BLaER1 (cell line): ENCODE data around the gene ALG12.

ENCODE experiments used
- H3K27ac ChIP-seq: shearing (Covaris generic); formaldehyde crosslinking; 2 replicates; pipeline ENCODE4 v1.8.1; 2022
- H3K27me3 ChIP-seq: shearing (Covaris generic); formaldehyde crosslinking; 2 replicates; pipeline ENCODE4 v1.8.1; 2022
- H3K36me3 ChIP-seq: shearing (Covaris generic); formaldehyde crosslinking; 2 replicates; pipeline ENCODE4 v1.8.1; 2022
- H3K4me1 ChIP-seq: shearing (Covaris generic); formaldehyde crosslinking; 2 replicates; pipeline ENCODE4 v1.8.1; 2022
- H3K4me2 ChIP-seq: shearing (Covaris generic); formaldehyde crosslinking; 2 replicates; pipeline ENCODE4 v1.8.1; 2022
- H3K4me3 ChIP-seq: shearing (Covaris generic); formaldehyde crosslinking; 2 replicates; pipeline ENCODE4 v1.8.1; 2022
- H3K9ac ChIP-seq: shearing (Covaris generic); formaldehyde crosslinking; 2 replicates; pipeline ENCODE4 v1.8.1; 2022
- H3K9me3 ChIP-seq: shearing (Covaris generic); formaldehyde crosslinking; 2 replicates; pipeline ENCODE4 v1.8.1; 2022
- H4K20me1 ChIP-seq: shearing (Covaris generic); formaldehyde crosslinking; 2 replicates; pipeline ENCODE4 v1.8.1; 2022
- Cebpa-rat ChIP-seq: shearing (Covaris generic); IDR thresholded peaks from 2 replicates; pipeline ENCODE4 v1.8.1; 2022

ALG12 gene

GRCh38 chr22:49951986-49952896 lies 34.0 kb upstream of the ALG12 start:
- TF ChIP-seq Cebpa-rat: no peak
- H3K4me3 ChIP-seq: no peak overlapping the region
- H3K27ac ChIP-seq: peak overlapping the region; percentile 22; the same call in 1 of the 2 replicates
- H3K4me2 ChIP-seq: peak overlapping the region; percentile 80
- peak overlapping the region; percentile 24; the same call in 1 of the 2 replicates for H3K9ac ChIP-seq
- no peaks in the 10 kb centered on the region for H4K20me1 ChIP-seq
- H3K9me3 ChIP-seq: no peaks in the 10 kb centered on the region
- H3K36me3 ChIP-seq: no peaks in the 10 kb centered on the region
- H3K27me3 ChIP-seq: no peaks in the 10 kb centered on the region
- peaks cover 84% of the 10 kb centered on the region for H3K4me1 ChIP-seq

- peaks cover 88% of the 10 kb centered on the region for H3K4me1 ChIP-seq
- no peaks in the 10 kb centered on the region for H3K9me3 ChIP-seq
- H3K9ac ChIP-seq: 0 out of 2 replicates have a peak overlapping the region, but pooled peaks have one; percentile 24
- TF ChIP-seq Cebpa-rat: no peak
- no peaks in the 10 kb centered on the region for H3K27me3 ChIP-seq
- H3K27ac ChIP-seq: peak overlapping the region; percentile 49; the same call in 1 of the 2 replicates
- H3K4me2 ChIP-seq: peak overlapping the region; percentile 80
- no peak overlapping the region for H3K4me3 ChIP-seq
- no peaks in the 10 kb centered on the region for H3K36me3 ChIP-seq
- no peaks in the 10 kb centered on the region for H4K20me1 ChIP-seq
These were observed 33.4 kb upstream of the ALG12 start for GRCh38 chr22:49951678-49951985.

- peak overlapping the region; percentile 49; the same call in 1 of the 2 replicates for H3K27ac ChIP-seq
- no peak overlapping the region for H3K9ac ChIP-seq
- H3K4me2 ChIP-seq: peak overlapping the region; percentile 80
- no peaks in the 10 kb centered on the region for H3K9me3 ChIP-seq
- H3K27me3 ChIP-seq: no peaks in the 10 kb centered on the region
- H4K20me1 ChIP-seq: no peaks in the 10 kb centered on the region
- no peak for TF ChIP-seq Cebpa-rat
- H3K4me3 ChIP-seq: no peak overlapping the region
- no peaks in the 10 kb centered on the region for H3K36me3 ChIP-seq
- H3K4me1 ChIP-seq: peaks cover 88% of the 10 kb centered on the region
These were observed 32.9 kb upstream of the ALG12 start for GRCh38 chr22:49951000-49951677.

- no peak for TF ChIP-seq Cebpa-rat
- Histone ChIP-seq H3K4me1 (peaks cover 88% of the 10 kb centered on the region), H3K4me3 (no peak overlapping the region)
These were observed 32.3 kb upstream of the ALG12 start for GRCh38 chr22:49950396-49950994.

GRCh38 chr22:49949914-49950292 lies 31.7 kb upstream of the ALG12 start:
- H3K4me2 ChIP-seq: no peak overlapping the region
- H3K4me3 ChIP-seq: no peak overlapping the region
- no peaks in the 10 kb centered on the region for H3K36me3 ChIP-seq
- H3K9ac ChIP-seq: no peak overlapping the region
- H3K4me1 ChIP-seq: peaks cover 87% of the 10 kb centered on the region
- no peaks in the 10 kb centered on the region for H4K20me1 ChIP-seq
- no peaks in the 10 kb centered on the region for H3K27me3 ChIP-seq
- no peak overlapping the region for H3K27ac ChIP-seq
- TF ChIP-seq Cebpa-rat: no peak
- H3K9me3 ChIP-seq: no peaks in the 10 kb centered on the region

More at GRCh38 chr22:49950396-49950994, 32.3 kb upstream of the ALG12 start:
- Histone ChIP-seq H3K36me3 (no peaks in the 10 kb centered on the region), H3K9me3 (no peaks in the 10 kb centered on the region), H4K20me1 (no peaks in the 10 kb centered on the region), H3K4me2 (peak overlapping the region; percentile 80), H3K9ac (no peak overlapping the region), H3K27ac (no peak overlapping the region), H3K27me3 (no peaks in the 10 kb centered on the region)

DNA sequence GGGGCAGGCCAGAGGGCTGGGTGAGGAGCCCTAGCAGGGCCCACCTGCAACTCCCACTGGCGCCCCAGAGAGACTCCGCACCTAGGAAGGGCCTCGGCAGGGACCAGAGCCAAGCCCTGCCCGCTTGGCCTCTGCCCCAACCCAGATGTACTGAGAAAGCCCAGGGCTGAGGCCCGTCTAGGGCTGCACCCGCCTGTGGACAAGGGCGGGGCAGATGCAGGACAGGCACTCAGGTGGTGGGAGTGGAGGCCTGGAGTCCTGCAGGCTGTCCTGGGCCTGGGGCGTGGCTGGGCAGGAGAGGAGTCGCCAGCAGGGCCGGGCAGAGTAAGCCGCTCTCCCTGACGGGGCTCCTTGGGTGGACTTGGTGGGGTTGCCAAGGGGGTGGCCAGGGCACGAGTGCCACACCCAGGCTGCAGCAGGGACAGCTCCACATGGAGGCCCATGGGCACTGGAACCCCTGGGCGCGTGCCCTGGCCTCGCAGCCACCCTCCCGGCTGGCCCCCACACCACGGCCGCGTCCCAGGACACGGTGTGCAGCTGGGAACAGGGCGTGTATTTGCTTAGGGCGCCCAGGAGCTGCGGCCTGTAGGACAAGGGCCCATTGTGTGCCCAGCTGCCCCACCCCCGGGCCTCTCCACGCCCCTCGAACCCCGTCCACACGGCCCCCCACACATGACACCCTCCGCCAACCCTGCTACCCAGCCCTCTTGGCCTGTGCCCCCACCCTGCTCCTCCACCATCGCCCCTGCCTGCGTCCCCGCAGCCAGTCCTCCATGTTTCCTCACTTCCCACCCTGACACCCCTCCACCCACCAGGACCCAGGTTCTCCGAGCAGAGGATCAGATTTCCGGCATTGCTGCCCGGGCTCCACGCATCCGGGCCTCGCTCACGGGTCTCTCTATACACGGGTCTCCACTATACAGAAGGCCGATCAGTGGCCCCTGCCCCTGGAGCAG lies 31.0 kb upstream of the ALG12 start:
- Histone ChIP-seq H4K20me1 (no peaks in the 10 kb centered on the region), H3K9ac (no peak overlapping the region), H3K4me1 (peaks cover 87% of the 10 kb centered on the region)

GRCh38 chr22:49948116-49948957 lies 30.1 kb upstream of the ALG12 start:
- TF ChIP-seq Cebpa-rat: no peak
- Histone ChIP-seq H3K36me3 (no peaks in the 10 kb centered on the region), H3K9ac (peak overlapping the region; percentile 32), H3K9me3 (no peaks in the 10 kb centered on the region), H3K27ac (peak overlapping the region; percentile 23; the same call in 1 of the 2 replicates), H4K20me1 (no peaks in the 10 kb centered on the region), H3K4me2 (peak overlapping the region; percentile 65), H3K27me3 (no peaks in the 10 kb centered on the region), H3K4me1 (peaks cover 83% of the 10 kb centered on the region), H3K4me3 (no peak overlapping the region)

More for the DNA sequence above, 31.0 kb upstream of the ALG12 start:
- TF ChIP-seq Cebpa-rat: no peak
- Histone ChIP-seq H3K27me3 (no peaks in the 10 kb centered on the region), H3K27ac (0 out of 2 replicates have a peak overlapping the region, but pooled peaks have one; percentile 22), H3K4me3 (no peak overlapping the region), H3K9me3 (no peaks in the 10 kb centered on the region), H3K4me2 (peak overlapping the region; percentile 65), H3K36me3 (no peaks in the 10 kb centered on the region)

DNA sequence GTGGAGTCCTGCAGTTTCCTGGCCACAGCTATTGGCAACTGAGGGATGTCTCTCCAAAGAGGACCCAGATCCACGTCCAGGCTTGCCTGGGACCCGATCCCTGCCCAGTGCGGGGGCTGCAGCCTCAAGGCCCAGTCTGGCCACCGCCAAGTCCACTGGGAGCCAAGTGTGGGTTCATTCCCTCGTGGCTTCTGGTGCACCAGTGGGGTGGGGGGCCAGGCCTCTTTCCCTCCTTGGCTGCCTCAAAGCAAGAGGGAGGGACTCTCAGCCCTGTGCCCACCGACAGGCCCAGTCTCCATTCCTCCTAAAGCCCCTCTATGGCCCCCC lies 29.0 kb upstream of the ALG12 start:
- no peaks in the 10 kb centered on the region for H4K20me1 ChIP-seq
- no peaks in the 10 kb centered on the region for H3K27me3 ChIP-seq
- peaks cover 72% of the 10 kb centered on the region for H3K4me1 ChIP-seq
- peak overlapping the region; percentile 23 for H3K27ac ChIP-seq
- H3K36me3 ChIP-seq: no peaks in the 10 kb centered on the region
- TF ChIP-seq Cebpa-rat: no peak
- no peaks in the 10 kb centered on the region for H3K9me3 ChIP-seq
- H3K9ac ChIP-seq: no peak overlapping the region
- no peak overlapping the region for H3K4me3 ChIP-seq
- peak overlapping the region; percentile 65 for H3K4me2 ChIP-seq
